Hematopoietic multipotent progenitor cell treated with erythropoietin and hydrocortisone succinate and interleukin-3 and kit ligand, for 8 days (in vitro differentiated cells): ENCODE results near the gene SH3TC2.
"Not testable (repeated sequence)": the region's sequence is repeated elsewhere in the genome, so short reads cannot be mapped to it uniquely, and the experiment has no call there.

ENCODE experiments used
- DNase-seq: peaks from one replicate; pipeline ENCODE4 v3.0.0-alpha.2; 2015

Gene SH3TC2

GRCh38 chr5:149063017-149063687, at the start of gene SH3TC2:
Gene SH3TC2, minus strand, starts transcription at chr5:149063062. Its CDS starts 40 bp downstream, at chr5:149063022.
- DNase-seq = peak; percentile 99

GRCh38 chr5:149110406-149110805, 47.5 kb upstream of the SH3TC2 start:
- DNase-seq = no peak

GRCh38 chr5:149108651-149109280, 45.9 kb upstream of the SH3TC2 start:
- no peak for DNase-seq

- no peak for DNase-seq
Observed at GRCh38 chr5:149100331-149100730, 37.5 kb upstream of the SH3TC2 start.

GRCh38 chr5:149099920-149100319, 37.1 kb upstream of the SH3TC2 start:
- no peak for DNase-seq

- DNase-seq = no peak
Observed at GRCh38 chr5:149094996-149095395, 32.1 kb upstream of the SH3TC2 start.

GRCh38 chr5:149093625-149094024, 30.8 kb upstream of the SH3TC2 start:
- no peak for DNase-seq

- no peak for DNase-seq
Observed at GRCh38 chr5:149089796-149090195, 26.9 kb upstream of the SH3TC2 start.

GRCh38 chr5:149088686-149089085, 25.8 kb upstream of the SH3TC2 start:
- DNase-seq = no peak

- DNase-seq = no peak
Observed at GRCh38 chr5:149083846-149084245, 21.0 kb upstream of the SH3TC2 start.

GRCh38 chr5:149082271-149082670, 19.4 kb upstream of the SH3TC2 start:
- DNase-seq = no peak

GRCh38 chr5:149080294-149080693, 17.4 kb upstream of the SH3TC2 start:
- peak; percentile 42 for DNase-seq

GRCh38 chr5:149079883-149080282, 17.0 kb upstream of the SH3TC2 start:
- DNase-seq = peak; percentile 93

- not testable (repeated sequence) for DNase-seq
Observed at GRCh38 chr5:149074071-149074470, 11.2 kb upstream of the SH3TC2 start.

GRCh38 chr5:149073213-149073612, 10.4 kb upstream of the SH3TC2 start:
- DNase-seq = no peak

GRCh38 chr5:149072791-149073190, 9.9 kb upstream of the SH3TC2 start:
- DNase-seq = no peak

- no peak for DNase-seq
Observed at GRCh38 chr5:149072376-149072775, 9.5 kb upstream of the SH3TC2 start.

GRCh38 chr5:149071756-149072155, 8.9 kb upstream of the SH3TC2 start:
- DNase-seq = no peak

GRCh38 chr5:149071216-149071615, 8.4 kb upstream of the SH3TC2 start:
- no peak for DNase-seq

GRCh38 chr5:149069711-149070110, 6.8 kb upstream of the SH3TC2 start:
- DNase-seq = no peak

GRCh38 chr5:149063896-149064478, 1.1 kb upstream of the SH3TC2 start:
- DNase-seq = peak; percentile 27

- DNase-seq = peak; percentile 47
Observed at GRCh38 chr5:149062371-149063016, 368 bp downstream of the SH3TC2 start.

GRCh38 chr5:149061341-149061740, 1.5 kb downstream of the SH3TC2 start:
- peak; percentile 46 for DNase-seq

- DNase-seq = peak; percentile 92
Observed at GRCh38 chr5:149060325-149060724, 2.5 kb downstream of the SH3TC2 start.
